RWPE1 (cell line): ENCODE results near the gene CRLF1.

ENCODE experiments used
- CTCF ChIA-PET: fragments of 350-600 bp; sonication (Branson Sonifier 250); formaldehyde crosslinking; extraction: SDS; loops from one replicate; lab custom pipeline; 2021; lab: Yijun Ruan, JAX
- POLR2A ChIA-PET: fragments of 400-600 bp; formaldehyde crosslinking; extraction: SDS; loops from one replicate; lab custom pipeline; 2020; ENCODE audit warnings: antibody characterized with exemption; ENCODE audit not compliant: low non-redundant PET; lab: Yijun Ruan, JAX
- DNase-seq: peaks from one replicate; pipeline ENCODE4 v3.0.0; 2012; ENCODE audit warnings: low spot score
- H3K27ac ChIP-seq: fragments of 450-650 bp; 2 replicates; pipeline ENCODE4 v1.5.1; 2017
- CTCF ChIP-seq: fragments of 450-650 bp; conservative IDR thresholded peaks from 2 replicates; pipeline ENCODE4 v1.5.1; 2017; ENCODE audit warnings: low read depth, mild to moderate bottlenecking

CRLF1 gene

GRCh38 chr19:18616023-18616422 lies 9.4 kb upstream of the CRLF1 start:
- no peak overlapping the region for H3K27ac ChIP-seq
- CTCF ChIA-PET, result no interaction called here
- no peak for DNase-seq
- no peak for TF ChIP-seq CTCF
- POLR2A ChIA-PET, result no interaction called here

- DNase-seq, result no peak
- ChIA-PET CTCF (no interaction called here), POLR2A (no interaction called here)
- no peak overlapping the region for H3K27ac ChIP-seq
- TF ChIP-seq CTCF, result no peak
Measured at GRCh38 chr19:18613589-18614234, 7.1 kb upstream of the CRLF1 start.

- CTCF ChIA-PET, result interaction anchor here (0.6 to 1.1 kb wide), 2 partner anchors 8 to 22 kb away, joined by 3 read pairs; no protein-coding TSS in a partner anchor
- POLR2A ChIA-PET, result no interaction called here
- TF ChIP-seq CTCF, result no peak
- DNase-seq, result no peak
- no peak within 1 kb of the TSS for H3K27ac ChIP-seq
Measured at GRCh38 chr19:18612772-18613588, 6.4 kb upstream of the CRLF1 start, which contains the start of gene TMEM59L. TMEM59L (plus strand) TSS chr19:18612870; CDS start chr19:18612959, 89 bp downstream.

GRCh38 chr19:18612051-18612771 lies 5.6 kb upstream of the CRLF1 start:
- POLR2A ChIA-PET, result no interaction called here
- no peak overlapping the region for H3K27ac ChIP-seq
- no peak for DNase-seq
- CTCF ChIA-PET, result interaction anchor here (0.6 to 1.1 kb wide), 3 partner anchors 9 to 21 kb away, joined by 3 read pairs; no protein-coding TSS in a partner anchor
- no peak for TF ChIP-seq CTCF

- no peak for TF ChIP-seq CTCF
- CTCF ChIA-PET, result no interaction called here
- no peak overlapping the region for H3K27ac ChIP-seq
- DNase-seq, result no peak
- POLR2A ChIA-PET, result no interaction called here
Measured at GRCh38 chr19:18611327-18612050, 4.9 kb upstream of the CRLF1 start.
